ENCODE results near the gene OTUB2.

The OTUB2 gene

GRCh38 chr14:93986955-93987354 is 39.2 kb upstream of the OTUB2 start:
- Histone ChIP-seq H3K27ac (replicated peaks; ENCODE audit: low read length) (no peak overlapping the region), H2BK5ac (ENCODE audit: low read length) (no peak overlapping the region), H2AFZ (ENCODE audit: low read length) (no peak overlapping the region), H3K4me3 (ENCODE audit: low read length in 2 of 2) (no peak overlapping the region), H3K36me3 (replicated peaks in 1 of 2; ENCODE audit: control insufficient read depth in 2 of 2, insufficient read depth in 2 of 2, low read length in 2 of 2) (no peaks in the 10 kb centered on the region), H4K91ac (ENCODE audit: low read depth, low read length, poor library complexity) (no peak overlapping the region), H3K18ac (ENCODE audit: low read length) (peak overlapping the region; percentile 49), H2BK15ac (ENCODE audit: low read length) (peak overlapping the region; percentile 30), H3K9ac (ENCODE audit: low read depth, low read length, poor library complexity) (peak overlapping the region; percentile 9), H2AK5ac (ENCODE audit: low read depth, low read length) (peak overlapping the region; percentile 93), H3K79me1 (ENCODE audit: low read depth, low read length) (no peaks in the 10 kb centered on the region), H3K27me3 (ENCODE audit: control insufficient read depth in 3 of 3, insufficient read depth in 3 of 3, low read depth in 1 of 3, low read length in 3 of 3) (peaks cover 0 to 20% (median 0%) of the 10 kb centered on the region in 3 experiments), H4K8ac (ENCODE audit: low read depth, low read length) (no peak overlapping the region), H3K9me3 (replicated peaks in 1 of 2; ENCODE audit: control insufficient read depth in 2 of 2, insufficient read depth in 1 of 2, low read depth in 1 of 2, low read length in 2 of 2) (no peaks in the 10 kb centered on the region), H2BK120ac (ENCODE audit: low read depth, low read length) (no peak overlapping the region), H3K14ac (ENCODE audit: low read length) (peak overlapping the region; percentile 41), H3K4me1 (ENCODE audit: control insufficient read depth in 2 of 2, insufficient read depth in 1 of 2, low read depth in 1 of 2, low read length in 2 of 2) (peaks cover 0 to 13% of the 10 kb centered on the region in 2 donors), H3K23ac (ENCODE audit: low read depth, low read length, poor library complexity) (peak overlapping the region; percentile 22), H3K4me2 (ENCODE audit: insufficient read depth, low read length, poor library complexity, severe bottlenecking) (no peak overlapping the region), H2BK12ac (ENCODE audit: low read length) (no peak overlapping the region), H3K4ac (ENCODE audit: low read length) (peak overlapping the region; percentile 10)
- no peak for DNase-seq (ENCODE audit: low spot score)
- WGBS, 2 donors (ENCODE audit: extremely low coverage in 2 of 2, insufficient read length in 2 of 2, insufficient replicate concordance in 1 of 2), result no CpG with 5 or more reads among the region's 9 CpGs

GRCh38 chr14:93987376-93987775 is 38.8 kb upstream of the OTUB2 start:
- Histone ChIP-seq H3K27ac (replicated peaks; ENCODE audit: low read length) (no peak overlapping the region), H3K4ac (ENCODE audit: low read length) (peak overlapping the region; percentile 10), H3K9ac (ENCODE audit: low read depth, low read length, poor library complexity) (no peak overlapping the region), H3K9me3 (replicated peaks in 1 of 2; ENCODE audit: control insufficient read depth in 2 of 2, insufficient read depth in 1 of 2, low read depth in 1 of 2, low read length in 2 of 2) (no peaks in the 10 kb centered on the region), H3K14ac (ENCODE audit: low read length) (peak overlapping the region; percentile 83), H3K23ac (ENCODE audit: low read depth, low read length, poor library complexity) (no peak overlapping the region), H2AK5ac (ENCODE audit: low read depth, low read length) (peak overlapping the region; percentile 93), H3K36me3 (replicated peaks in 1 of 2; ENCODE audit: control insufficient read depth in 2 of 2, insufficient read depth in 2 of 2, low read length in 2 of 2) (no peaks in the 10 kb centered on the region), H4K8ac (ENCODE audit: low read depth, low read length) (no peak overlapping the region), H3K4me1 (ENCODE audit: control insufficient read depth in 2 of 2, insufficient read depth in 1 of 2, low read depth in 1 of 2, low read length in 2 of 2) (peaks cover 0 to 13% of the 10 kb centered on the region in 2 donors), H4K91ac (ENCODE audit: low read depth, low read length, poor library complexity) (no peak overlapping the region), H2BK15ac (ENCODE audit: low read length) (peak overlapping the region; percentile 30), H3K27me3 (ENCODE audit: control insufficient read depth in 3 of 3, insufficient read depth in 3 of 3, low read depth in 1 of 3, low read length in 3 of 3) (peaks cover 0 to 24% (median 0%) of the 10 kb centered on the region in 3 experiments), H2BK120ac (ENCODE audit: low read depth, low read length) (no peak overlapping the region), H3K4me2 (ENCODE audit: insufficient read depth, low read length, poor library complexity, severe bottlenecking) (no peak overlapping the region), H3K18ac (ENCODE audit: low read length) (peak overlapping the region; percentile 49), H2AFZ (ENCODE audit: low read length) (no peak overlapping the region), H2BK5ac (ENCODE audit: low read length) (no peak overlapping the region), H3K79me1 (ENCODE audit: low read depth, low read length) (no peaks in the 10 kb centered on the region), H3K4me3 (ENCODE audit: low read length in 2 of 2) (no peak overlapping the region), H2BK12ac (ENCODE audit: low read length) (no peak overlapping the region)
- DNase-seq (ENCODE audit: low spot score), result no peak
- no CpG with 5 or more reads among the region's 12 CpGs for WGBS, 2 donors (ENCODE audit: extremely low coverage in 2 of 2, insufficient read length in 2 of 2, insufficient replicate concordance in 1 of 2)

DNA sequence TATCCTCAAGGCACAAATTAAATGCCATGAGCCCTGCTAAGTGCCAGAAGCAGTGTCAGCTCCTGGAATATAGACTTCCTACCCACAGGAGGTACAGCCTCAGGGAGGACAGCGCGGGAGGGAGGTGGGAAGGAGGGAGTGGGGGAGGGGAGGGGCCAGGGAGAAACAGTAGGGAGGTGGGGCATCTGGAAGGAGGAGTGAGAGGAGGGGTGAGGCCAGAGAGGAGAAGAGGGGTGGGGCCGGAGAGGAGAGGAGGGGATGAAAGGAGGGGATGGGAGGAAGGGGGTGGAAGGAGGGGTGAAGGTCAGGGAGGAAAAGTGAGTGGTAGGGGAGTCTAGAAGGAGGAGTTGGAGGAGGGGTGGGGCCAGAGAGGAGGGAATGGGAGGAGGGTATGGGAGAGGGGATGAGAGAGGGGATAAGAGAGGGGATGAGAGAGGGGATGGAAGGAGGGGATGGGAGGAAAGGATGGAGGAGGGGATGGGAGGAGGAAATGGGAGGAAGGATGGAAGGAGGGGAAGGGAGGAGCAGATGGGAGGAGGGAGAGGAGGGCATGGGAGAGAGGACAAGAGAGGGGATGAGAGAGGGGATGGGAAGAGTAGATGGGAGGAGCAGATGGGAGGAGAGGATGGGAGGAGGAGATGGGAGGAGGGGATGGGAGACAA is 38.2 kb upstream of the OTUB2 start:
- Histone ChIP-seq H2BK120ac (ENCODE audit: low read depth, low read length) (no peak overlapping the region), H3K4me1 (ENCODE audit: control insufficient read depth in 2 of 2, insufficient read depth in 1 of 2, low read depth in 1 of 2, low read length in 2 of 2) (peaks cover 0 to 11% of the 10 kb centered on the region in 2 donors), H3K4me3 (ENCODE audit: low read length in 2 of 2) (no peak overlapping the region), H4K8ac (ENCODE audit: low read depth, low read length) (no peak overlapping the region), H2BK12ac (ENCODE audit: low read length) (no peak overlapping the region), H3K18ac (ENCODE audit: low read length) (no peak overlapping the region), H3K4ac (ENCODE audit: low read length) (no peak overlapping the region), H2AFZ (ENCODE audit: low read length) (no peak overlapping the region), H3K9ac (ENCODE audit: low read depth, low read length, poor library complexity) (no peak overlapping the region), H2BK15ac (ENCODE audit: low read length) (peak overlapping the region; percentile 30), H3K14ac (ENCODE audit: low read length) (no peak overlapping the region), H3K23ac (ENCODE audit: low read depth, low read length, poor library complexity) (no peak overlapping the region), H3K79me1 (ENCODE audit: low read depth, low read length) (no peaks in the 10 kb centered on the region), H3K4me2 (ENCODE audit: insufficient read depth, low read length, poor library complexity, severe bottlenecking) (no peak overlapping the region), H3K27me3 (ENCODE audit: control insufficient read depth in 3 of 3, insufficient read depth in 3 of 3, low read depth in 1 of 3, low read length in 3 of 3) (peaks cover 0 to 28% (median 0%) of the 10 kb centered on the region in 3 experiments), H3K9me3 (replicated peaks in 1 of 2; ENCODE audit: control insufficient read depth in 2 of 2, insufficient read depth in 1 of 2, low read depth in 1 of 2, low read length in 2 of 2) (no peaks in the 10 kb centered on the region), H3K27ac (replicated peaks; ENCODE audit: low read length) (no peak overlapping the region), H2AK5ac (ENCODE audit: low read depth, low read length) (peak overlapping the region; percentile 93), H2BK5ac (ENCODE audit: low read length) (no peak overlapping the region), H3K36me3 (replicated peaks in 1 of 2; ENCODE audit: control insufficient read depth in 2 of 2, insufficient read depth in 2 of 2, low read length in 2 of 2) (no peaks in the 10 kb centered on the region), H4K91ac (ENCODE audit: low read depth, low read length, poor library complexity) (no peak overlapping the region)
- no peak for DNase-seq (ENCODE audit: low spot score)
- no CpG with 5 or more reads among the region's 3 CpGs for WGBS, 2 donors (ENCODE audit: extremely low coverage in 2 of 2, insufficient read length in 2 of 2, insufficient replicate concordance in 1 of 2)

GRCh38 chr14:93989939-93990338 is 36.2 kb upstream of the OTUB2 start:
- Histone ChIP-seq H2AK5ac (ENCODE audit: low read depth, low read length) (no peak overlapping the region), H2BK15ac (ENCODE audit: low read length) (no peak overlapping the region), H2BK5ac (ENCODE audit: low read length) (no peak overlapping the region), H3K4me2 (ENCODE audit: insufficient read depth, low read length, poor library complexity, severe bottlenecking) (no peak overlapping the region), H3K18ac (ENCODE audit: low read length) (no peak overlapping the region), H3K14ac (ENCODE audit: low read length) (no peak overlapping the region), H3K9me3 (replicated peaks in 1 of 2; ENCODE audit: control insufficient read depth in 2 of 2, insufficient read depth in 1 of 2, low read depth in 1 of 2, low read length in 2 of 2) (no peaks in the 10 kb centered on the region), H3K79me1 (ENCODE audit: low read depth, low read length) (no peaks in the 10 kb centered on the region), H3K27me3 (ENCODE audit: control insufficient read depth in 3 of 3, insufficient read depth in 3 of 3, low read depth in 1 of 3, low read length in 3 of 3) (peaks cover 0 to 43% (median 0%) of the 10 kb centered on the region in 3 experiments), H3K9ac (ENCODE audit: low read depth, low read length, poor library complexity) (no peak overlapping the region), H4K91ac (ENCODE audit: low read depth, low read length, poor library complexity) (no peak overlapping the region), H2BK12ac (ENCODE audit: low read length) (no peak overlapping the region), H2AFZ (ENCODE audit: low read length) (no peak overlapping the region), H3K4me3 (ENCODE audit: low read length in 2 of 2) (no peak overlapping the region), H3K23ac (ENCODE audit: low read depth, low read length, poor library complexity) (no peak overlapping the region), H3K27ac (replicated peaks; ENCODE audit: low read length) (no peak overlapping the region), H2BK120ac (ENCODE audit: low read depth, low read length) (no peak overlapping the region), H3K36me3 (replicated peaks in 1 of 2; ENCODE audit: control insufficient read depth in 2 of 2, insufficient read depth in 2 of 2, low read length in 2 of 2) (no peaks in the 10 kb centered on the region), H4K8ac (ENCODE audit: low read depth, low read length) (no peak overlapping the region), H3K4ac (ENCODE audit: low read length) (no peak overlapping the region), H3K4me1 (ENCODE audit: control insufficient read depth in 2 of 2, insufficient read depth in 1 of 2, low read depth in 1 of 2, low read length in 2 of 2) (peaks cover 0 to 9% of the 10 kb centered on the region in 2 donors)
- no CpG with 5 or more reads among the region's 4 CpGs for WGBS, 2 donors (ENCODE audit: extremely low coverage in 2 of 2, insufficient read length in 2 of 2, insufficient replicate concordance in 1 of 2)
- no peak for DNase-seq (ENCODE audit: low spot score)

All from neuronal stem cell (in vitro differentiated cells).